HS-5 (cell line): ENCODE data around the gene AP3B1.

Source experiments
- DNase-seq: peaks from one replicate; pipeline ENCODE4 v3.0.0-alpha.2; 2012; ENCODE audit warnings: low read depth

AP3B1 gene

DNA sequence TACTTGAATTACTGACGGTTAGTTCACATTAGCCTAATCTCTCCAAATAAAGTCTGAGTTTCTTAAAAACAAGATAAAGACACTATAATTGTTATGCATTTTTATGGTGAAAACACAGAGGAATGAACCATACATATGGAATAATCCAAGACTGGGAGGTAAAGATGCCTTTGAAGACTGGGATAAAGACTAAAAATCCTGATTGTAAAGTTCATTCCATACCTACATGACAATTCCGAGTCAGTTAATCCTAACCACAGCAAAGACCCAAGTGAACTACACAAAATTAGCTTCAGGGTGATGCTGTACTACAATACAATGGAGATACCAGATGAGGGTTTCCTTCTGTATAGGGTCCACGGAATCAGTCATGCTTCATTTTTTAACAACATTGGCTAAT, 6.3 kb downstream of the AP3B1 start:
- DNase-seq, result no peak

DNA sequence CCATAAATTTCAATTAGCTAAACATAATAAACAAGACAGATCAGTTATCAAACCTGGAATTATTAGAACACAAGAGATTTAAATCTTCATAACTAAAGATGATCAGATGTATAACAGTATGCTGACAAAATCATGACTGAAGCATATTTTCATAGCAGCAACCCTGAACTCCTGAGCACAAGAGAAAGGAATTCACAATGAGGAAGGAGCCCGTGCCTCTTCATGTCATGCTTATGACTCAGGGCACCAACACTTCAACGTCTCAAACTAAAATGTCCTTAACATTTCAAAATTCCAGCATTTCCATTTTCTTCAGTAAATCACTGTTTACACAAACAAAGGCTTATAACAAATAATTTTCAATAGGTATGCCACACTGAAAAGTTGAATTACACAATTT, 6.7 kb downstream of the AP3B1 start:
- DNase-seq, result peak; percentile 52

DNA sequence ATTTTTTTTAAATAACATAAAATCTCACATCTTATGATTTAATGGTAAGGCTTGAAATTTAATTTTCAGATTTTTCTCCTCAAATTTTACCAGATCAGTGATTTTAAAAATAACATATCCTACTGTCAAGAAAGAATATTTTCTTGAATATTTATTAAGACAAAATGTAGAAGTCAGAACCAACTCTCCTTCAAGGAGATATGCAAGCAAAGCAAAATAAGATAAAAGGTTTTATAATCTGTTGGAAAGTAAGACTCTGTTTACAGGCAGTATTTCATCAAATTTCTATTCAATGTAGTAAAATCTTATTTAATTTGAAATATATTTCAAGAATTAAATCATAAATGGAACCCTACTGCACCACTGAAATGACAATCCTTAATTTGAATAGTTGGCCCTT, 7.3 kb downstream of the AP3B1 start:
- no peak for DNase-seq

DNA sequence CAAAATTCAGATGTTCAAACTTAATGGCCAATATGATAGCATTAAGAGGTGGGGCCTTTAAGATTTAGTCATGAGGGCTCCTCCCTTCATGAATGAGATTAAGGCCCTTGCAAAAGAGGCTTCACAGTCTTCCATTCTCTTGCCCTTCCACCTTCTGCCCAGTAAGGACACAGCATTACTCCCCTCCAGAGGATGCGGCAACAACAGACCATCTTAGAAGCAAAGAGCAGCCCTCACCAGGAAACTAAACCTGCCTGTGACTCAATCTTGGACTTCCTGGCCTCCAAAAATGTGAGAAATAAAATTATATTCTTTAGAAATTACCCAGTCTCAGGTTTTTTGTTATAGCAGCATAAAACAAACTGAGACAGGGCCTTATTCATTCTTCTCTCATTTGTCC, 8.2 kb downstream of the AP3B1 start:
- DNase-seq, result no peak

DNA sequence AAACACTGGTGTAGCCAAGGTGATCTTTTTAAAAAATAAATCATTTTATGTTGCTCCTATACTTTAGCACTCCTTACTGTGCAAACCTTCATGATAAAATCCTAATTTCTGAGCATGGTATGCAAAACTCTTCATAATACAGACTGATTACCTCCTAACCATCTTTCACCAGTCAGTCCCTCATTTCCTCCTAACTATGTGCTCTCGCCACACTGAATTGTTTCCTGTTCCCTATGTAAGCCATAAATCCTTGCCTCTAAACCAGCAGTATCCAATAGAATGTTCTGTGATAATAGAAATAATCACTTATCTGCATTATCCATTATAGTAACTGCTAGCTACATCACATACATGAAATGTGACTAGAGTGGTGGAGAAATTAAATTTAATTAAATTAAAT, 10.7 kb downstream of the AP3B1 start:
- no peak for DNase-seq

DNA sequence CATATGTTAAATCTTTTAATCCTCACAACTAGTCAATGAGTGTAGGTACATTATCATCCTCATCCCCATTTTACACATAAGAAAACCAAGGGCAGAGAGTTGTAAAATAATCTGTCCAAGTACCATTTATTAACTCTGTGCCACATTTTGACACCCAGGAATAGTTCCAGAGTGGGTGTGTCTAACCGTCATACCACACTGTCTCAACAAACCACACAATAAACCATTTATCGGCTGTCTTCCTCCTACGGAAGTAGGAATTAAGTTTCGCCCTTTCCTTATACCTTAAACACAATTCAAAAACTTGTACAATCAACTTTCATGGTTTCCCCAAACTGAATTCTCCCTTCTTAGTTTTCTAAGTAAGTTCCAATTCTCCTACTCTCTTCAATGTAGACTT, 11.4 kb downstream of the AP3B1 start:
- no peak for DNase-seq

DNA sequence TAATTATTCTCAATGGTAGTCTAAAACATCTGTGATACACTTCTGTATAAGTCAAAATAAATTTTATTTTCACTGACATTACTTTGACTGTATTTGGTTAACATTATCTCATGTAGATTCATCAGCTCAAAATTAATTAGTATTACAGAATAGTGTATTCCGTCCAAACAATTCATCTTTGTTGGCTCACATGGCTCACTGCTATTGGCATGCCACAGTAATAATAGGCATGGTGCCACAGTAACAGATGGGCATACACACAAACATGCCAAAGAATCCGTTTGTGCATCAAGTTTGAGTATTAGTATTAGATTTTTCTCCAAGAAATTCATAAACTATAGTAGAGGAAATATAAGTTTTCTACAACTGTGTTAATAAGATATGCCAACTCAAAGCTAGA, 14.2 kb downstream of the AP3B1 start:
- DNase-seq, result no peak

DNA sequence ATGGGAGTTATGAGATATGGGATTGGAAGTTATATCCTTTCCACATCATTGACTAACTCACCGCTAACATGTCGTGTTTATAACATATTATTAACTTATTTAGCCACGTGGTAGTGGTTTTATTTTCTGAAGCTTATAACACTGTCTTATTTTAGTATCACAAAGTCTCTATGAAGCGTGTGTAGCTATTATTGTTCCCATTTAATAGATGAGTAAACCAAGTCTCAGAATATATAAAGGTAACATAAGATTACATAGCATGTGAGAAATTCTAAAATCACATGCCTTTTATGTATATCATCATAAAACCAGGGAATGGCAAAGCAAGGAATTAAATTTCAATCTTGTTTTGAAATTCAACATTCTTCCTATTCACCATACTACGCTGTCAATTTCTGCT, 15.3 kb downstream of the AP3B1 start:
- no peak for DNase-seq

DNA sequence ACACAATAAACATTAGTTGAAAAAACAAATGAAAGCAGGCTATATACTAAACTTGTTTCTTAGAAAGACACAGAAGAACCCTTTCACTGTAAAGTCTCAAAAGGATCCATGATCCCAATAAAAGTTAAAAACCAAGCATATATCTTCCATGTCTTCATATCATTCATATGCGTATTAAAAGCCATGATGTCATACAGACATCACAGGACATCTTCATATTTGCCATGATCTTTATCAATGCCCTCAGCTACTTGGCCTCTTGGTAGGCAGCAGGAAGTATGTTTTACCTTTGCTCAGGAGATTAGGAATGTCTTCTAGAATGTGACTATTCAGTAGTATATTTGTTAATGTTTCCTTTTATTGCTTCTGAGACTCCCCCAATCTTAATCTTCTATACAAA, 16.8 kb downstream of the AP3B1 start:
- no peak for DNase-seq

DNA sequence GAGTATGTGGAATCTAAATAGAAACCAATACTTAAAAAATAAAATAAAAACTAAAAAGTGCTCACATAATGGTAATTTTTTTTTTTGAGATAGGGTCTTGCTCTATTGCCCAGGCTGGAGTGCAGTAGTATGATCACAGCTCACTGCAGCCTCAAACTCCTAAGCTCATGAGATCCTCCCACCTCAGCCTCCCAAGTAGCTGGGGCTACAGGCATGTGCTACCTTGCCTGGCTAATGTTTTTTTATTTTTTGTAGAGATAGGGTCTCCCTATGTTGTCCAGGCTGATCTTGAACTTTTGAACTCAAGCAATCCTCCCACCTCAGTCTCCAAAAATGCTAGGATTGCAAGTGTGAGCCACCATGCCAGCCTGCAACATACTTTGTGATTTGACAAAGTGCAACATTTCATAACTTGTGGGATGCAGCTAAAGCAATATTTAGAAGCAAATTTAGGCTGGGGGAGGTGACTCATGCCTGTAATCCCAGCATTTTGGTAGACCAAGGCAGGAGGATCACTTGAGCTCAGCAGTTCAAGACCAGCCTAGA, 18.4 kb downstream of the AP3B1 start:
- DNase-seq, result no peak

DNA sequence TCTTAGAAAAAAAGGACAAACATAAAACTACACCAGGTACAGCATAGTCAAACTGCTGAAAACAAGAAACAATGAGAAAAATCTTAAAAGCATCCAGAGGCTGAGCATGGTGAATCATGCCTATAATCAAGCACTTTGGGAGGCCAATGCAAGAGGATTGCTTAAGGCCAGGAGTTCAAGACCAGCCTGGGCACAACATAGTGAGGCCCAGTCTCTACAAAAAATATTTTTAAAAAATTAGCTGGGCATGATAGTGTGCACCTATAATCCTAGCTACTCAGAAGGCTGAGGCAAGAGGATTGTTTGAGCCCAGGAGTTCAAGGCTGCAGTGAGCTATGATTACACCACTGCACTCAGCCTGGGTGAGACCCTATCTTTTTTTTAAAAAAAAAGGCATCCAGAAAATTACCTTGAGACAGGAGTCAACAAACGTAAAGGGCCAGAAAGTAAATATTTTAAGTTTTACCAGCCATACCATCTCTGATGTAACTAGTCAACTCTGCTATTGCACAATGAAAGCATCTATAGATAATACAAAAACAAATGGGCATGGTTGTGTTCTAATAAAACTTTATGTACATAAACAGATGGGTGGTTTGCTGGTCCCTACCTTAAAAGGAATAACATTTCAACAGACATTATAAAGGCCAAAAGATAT, 19.8 kb downstream of the AP3B1 start:
- no peak for DNase-seq

DNA sequence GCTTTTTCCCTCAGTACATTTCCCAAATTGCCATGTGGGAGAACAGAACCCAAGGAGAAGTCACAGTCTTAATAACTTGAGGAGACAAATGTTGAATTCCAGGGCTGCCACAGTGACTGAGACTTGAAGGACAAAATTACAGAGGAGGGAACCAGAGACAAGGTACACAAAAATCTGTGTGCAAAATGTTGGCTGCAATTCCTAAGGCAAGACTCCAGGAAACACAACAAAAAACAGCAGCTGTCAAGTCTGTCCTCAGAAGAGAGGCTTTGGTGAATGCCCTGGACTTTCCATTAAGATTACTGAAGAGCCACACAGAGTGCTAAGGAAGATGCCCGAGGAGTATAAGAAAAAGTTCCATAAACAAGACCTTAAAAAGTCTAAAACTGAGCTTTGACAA, 21.1 kb downstream of the AP3B1 start:
- no peak for DNase-seq

DNA sequence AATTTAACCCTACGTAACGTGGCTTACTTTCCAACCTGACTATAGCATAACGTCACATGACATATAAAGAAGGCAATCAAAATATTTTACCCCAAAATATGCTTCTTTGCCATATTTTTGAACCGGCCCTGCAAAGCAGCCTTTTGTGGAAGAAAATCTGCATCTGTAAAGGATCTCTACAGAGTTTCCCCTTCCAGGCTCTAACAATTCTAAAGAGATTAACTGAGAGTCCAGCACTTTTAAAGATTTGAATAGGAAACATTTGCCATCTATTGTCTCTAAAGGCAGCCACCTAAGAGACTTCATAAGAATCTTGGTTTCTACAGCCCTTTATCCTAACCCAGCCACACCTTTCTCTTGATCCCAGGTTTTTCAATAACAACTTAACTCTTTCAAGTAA, 22.7 kb downstream of the AP3B1 start:
- no peak for DNase-seq

DNA sequence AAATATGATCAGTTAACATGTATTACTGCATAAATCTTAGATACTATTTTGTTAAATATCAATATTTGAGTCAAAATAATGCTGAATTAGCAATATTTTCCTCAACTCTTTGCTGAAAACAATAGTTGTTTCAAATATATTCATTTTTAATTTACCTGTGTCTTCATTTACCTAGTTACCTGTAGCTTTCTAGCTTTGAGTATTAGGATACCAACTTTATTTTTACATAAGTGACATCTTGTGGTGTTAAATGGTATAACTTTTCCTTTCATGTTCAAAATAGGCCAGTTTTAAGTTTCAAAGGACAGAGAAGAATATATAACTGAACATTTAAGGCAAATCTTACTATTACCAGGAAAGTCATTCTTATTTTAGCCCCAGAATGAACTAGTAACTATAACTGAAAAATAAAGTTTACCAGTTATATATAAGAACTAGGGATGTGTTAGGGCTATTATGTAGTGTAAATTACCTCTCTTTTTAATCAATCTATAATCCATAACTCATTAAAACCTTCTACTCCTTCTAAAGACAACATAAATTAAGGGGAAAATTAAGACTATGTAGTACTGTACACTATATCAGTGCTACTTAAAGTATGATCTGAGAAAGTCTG, 25.3 kb downstream of the AP3B1 start:
- DNase-seq, result no peak

DNA sequence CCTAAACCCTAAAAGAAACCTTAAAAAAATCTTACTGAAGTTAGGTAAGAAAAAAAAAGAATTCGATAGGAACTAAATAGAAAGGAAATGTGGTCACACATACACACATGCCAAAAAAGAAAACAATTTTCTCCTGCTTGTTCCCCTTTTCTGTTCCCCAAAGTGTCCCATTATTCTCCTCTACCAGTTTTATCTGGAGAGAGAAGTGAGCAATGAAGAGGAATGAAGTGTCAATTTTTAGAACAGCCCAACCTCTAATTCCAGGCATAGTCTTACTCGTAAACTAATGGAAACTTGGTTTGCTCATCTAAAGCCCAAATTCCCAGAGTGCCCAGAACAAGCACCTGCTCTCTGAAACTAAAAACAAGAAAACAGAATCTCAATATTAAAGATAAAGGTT, 26.1 kb downstream of the AP3B1 start:
- no peak for DNase-seq

DNA sequence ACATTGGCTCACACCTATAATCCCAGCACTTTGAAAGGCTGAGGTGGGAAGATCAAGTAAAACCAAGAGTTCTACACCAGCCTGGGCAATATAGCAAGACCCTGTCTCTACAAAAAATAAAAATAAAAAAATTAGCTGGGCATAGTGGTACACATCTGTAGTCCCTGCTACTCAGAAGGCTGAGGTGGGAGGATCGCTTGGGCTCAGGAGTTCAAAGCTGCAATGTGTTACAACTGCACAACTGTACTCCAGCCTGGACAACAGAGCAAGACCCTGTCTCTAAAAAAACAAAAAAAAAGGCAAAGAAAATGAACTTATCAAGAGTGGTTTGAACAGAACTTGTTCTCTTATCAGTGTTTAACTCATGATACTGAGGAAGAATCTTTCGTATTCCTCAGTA, 29.3 kb downstream of the AP3B1 start:
- DNase-seq, result no peak

DNA sequence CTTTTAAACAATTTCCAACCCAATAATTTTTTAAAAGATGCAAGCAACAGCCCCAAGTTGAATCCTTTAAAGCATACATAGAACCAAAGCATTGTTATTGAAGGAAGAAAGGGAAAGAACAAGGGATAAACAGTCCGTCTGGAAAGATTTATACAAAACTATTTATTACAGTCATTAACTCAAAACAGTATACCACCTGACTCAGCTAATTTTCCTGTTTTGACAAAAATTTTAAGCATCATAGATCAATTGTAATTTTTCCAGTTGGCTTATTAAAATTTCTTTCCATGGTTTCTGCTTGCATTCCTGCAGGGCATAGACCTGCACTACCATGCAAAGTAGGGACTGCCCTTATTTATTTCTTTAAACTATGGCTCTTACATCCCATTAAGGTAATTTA, 29.9 kb downstream of the AP3B1 start:
- no peak for DNase-seq

DNA sequence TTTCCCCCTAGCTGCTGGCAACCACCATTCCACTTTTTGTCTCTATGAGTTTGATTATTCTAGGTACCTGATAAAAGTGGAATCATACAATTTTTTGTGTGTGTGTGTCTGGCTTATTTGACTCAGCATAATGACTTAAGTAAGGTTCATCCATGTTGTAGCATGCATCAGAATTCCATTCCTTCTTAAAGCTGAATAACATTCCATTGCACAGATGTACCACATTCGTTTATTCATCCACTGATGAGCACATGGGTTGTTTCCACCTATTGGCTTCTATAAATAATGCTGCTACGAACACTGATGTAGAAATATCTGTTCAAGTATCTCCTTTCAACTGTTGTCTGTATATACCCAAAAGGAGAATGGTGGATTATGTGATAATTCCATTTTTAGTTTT, 33.7 kb downstream of the AP3B1 start:
- DNase-seq, result no peak

DNA sequence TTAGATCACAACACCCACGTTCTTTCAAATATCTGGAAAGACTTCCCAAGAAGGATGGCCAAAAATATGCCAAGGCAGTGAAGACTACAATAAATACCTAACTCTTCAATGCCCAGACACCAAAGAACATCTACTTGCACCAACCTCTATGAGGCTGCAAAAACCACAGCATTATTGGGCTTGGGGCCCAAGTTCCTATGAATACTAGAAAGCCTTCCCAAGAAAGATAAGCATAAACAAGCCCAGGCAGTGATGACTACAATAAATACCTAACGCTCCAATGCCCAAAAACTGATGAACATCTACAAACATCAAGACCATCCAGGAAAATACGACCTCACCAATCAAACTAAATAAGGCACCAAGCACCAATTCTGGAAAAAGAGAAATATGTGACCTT, 41.3 kb downstream of the AP3B1 start:
- no peak for DNase-seq

DNA sequence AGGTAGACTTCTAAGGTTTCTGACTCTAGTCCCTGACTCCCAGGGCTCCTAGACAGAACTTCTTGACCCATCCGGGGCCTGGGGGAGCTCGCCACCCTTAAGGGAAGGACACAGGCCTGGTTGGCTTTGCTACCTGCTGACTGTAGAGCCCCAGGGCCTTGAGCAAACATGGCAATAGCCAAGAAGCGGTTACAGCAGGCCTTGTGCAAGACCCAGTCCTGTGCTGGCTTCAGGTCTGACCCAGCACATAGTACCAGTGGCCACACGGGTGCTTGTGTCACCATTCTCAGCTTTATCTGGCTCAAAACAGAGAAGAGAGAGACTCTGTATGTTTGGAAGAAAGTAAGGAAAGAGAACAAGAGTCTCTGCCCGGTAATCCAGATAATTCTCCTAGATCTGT, 41.8 kb downstream of the AP3B1 start:
- DNase-seq, result no peak

DNA sequence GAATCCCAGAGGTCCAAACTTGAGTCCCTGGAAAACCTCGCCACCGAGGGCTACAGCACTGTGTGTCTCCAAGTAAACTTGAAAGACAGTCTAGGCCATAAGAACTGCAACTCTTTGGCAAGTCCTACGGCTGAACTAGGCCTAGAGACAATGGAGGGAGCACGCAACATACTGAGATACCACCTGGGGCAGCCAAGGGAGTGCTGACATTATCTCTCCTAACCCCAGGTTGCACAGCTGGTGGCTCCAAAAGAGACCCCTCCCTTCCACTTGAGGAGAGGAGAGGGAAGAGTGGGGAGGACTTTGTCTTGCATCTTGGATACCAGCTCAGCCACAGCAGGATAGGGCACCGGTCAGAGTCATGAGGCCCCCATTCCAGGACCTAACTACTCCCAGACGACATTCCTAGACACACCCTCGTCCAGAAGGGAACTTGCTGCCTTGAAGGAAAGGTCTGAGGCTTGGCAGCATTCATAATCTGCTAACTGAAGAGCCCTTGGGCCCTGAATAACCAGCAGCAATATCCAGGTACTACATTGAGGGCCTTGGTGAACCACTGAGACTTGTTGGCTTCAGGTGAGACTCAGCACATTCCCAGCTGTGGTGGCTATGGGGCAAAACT, 42.7 kb downstream of the AP3B1 start:
- DNase-seq, result no peak

DNA sequence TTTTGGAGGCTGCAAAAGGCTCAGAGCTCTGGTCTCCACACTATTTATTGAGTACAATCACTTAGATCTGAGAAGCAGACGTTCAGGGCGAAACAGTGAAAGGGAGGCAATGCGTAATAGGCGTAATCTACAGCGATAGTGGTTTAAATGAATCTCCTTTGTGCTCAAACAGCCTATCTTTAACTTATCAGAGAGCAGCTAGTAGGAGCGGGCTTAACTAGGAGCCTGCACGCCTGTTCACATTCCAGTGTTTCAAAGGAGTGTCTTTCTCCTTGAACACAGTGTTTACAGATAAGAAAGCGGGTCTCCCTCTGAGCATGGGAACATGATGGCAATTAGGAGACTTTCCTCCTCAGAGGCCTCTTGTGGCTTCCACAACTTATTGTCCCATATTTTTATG, 49.4 kb downstream of the AP3B1 start:
- no peak for DNase-seq

DNA sequence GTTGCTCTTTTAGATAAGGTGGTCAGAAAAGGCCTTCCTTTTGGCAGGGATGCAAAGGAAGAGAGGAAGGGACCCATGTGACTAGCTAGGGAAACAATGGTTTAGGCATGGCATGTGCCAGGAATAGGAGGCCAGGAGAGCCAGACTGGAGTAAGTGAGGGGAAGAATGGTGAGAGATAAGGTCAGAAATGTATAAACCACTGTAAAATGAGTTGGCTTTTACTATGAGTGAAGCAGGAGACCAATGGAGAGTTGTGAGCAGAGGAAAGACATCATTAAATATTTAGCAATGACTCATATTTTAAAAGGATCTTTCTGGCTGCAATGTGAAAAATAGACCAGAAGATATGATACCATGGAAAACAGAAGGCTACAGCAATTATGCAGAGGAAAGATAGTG, 50.9 kb downstream of the AP3B1 start:
- DNase-seq, result peak; percentile 20

DNA sequence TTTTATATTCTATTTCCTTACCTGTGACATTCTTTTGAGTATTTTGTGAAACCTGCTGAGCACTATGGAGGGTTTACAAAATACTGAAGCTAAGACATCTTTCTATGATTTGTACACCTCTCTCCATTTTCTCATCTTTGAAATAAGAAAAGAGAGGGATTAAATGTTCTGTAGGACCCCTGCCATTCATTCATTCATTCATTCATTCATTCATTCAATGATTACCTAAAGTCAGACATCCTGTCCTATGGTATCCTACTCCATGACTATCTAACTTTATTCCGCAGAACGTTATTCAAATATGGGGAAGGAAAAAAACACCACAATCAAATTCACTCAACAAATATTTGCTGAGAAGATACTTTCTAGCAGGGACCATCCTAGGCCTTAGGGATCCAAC, 51.4 kb downstream of the AP3B1 start:
- no peak for DNase-seq
